Breast epithelium (tissue), 3 donors: ENCODE data around the gene ELAC1.

Experiments used
- POLR2AphosphoS5 ChIP-seq, 3 donors: sonication (generic); formaldehyde crosslinking; IDR thresholded peaks; one replicate each; pipeline ENCODE4 v1.6.1; 2017; ENCODE audit warnings: antibody characterized with exemption in 3 of 3
- TF ChIP-seq, protein P1 (sequence below), 3 donors: fragments of 450-650 bp; IDR thresholded peaks; one replicate each; pipeline ENCODE4 v1.5.1; 2016 to 2017; ENCODE audit warnings: antibody characterized with exemption in 3 of 3, mild to moderate bottlenecking in 3 of 3, moderate library complexity in 3 of 3

DNA sequence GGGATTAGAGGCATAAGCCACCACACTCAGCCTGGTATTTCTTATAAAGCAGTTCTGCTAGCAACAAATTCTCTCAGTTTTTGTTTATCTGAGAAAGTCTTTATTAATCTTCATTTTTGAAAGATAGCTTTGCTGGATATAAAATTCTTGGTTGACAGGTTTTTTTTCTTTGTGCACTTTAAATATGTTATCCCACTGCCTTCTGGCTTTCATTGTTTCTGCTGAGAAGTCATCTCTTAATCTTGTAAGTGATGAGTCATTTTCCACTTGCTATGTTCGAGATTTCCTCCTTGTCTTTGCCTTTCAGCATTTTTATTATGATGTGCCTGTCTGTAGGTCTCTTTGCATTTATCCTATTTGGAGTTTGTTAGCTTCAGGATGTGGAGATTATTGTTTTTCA, 5.9 kb upstream of the ELAC1 start:
- TF ChIP-seq POLR2AphosphoS5 (IDR thresholded peaks at IDR 0.05): no peak
- TF ChIP-seq, protein P1, sequence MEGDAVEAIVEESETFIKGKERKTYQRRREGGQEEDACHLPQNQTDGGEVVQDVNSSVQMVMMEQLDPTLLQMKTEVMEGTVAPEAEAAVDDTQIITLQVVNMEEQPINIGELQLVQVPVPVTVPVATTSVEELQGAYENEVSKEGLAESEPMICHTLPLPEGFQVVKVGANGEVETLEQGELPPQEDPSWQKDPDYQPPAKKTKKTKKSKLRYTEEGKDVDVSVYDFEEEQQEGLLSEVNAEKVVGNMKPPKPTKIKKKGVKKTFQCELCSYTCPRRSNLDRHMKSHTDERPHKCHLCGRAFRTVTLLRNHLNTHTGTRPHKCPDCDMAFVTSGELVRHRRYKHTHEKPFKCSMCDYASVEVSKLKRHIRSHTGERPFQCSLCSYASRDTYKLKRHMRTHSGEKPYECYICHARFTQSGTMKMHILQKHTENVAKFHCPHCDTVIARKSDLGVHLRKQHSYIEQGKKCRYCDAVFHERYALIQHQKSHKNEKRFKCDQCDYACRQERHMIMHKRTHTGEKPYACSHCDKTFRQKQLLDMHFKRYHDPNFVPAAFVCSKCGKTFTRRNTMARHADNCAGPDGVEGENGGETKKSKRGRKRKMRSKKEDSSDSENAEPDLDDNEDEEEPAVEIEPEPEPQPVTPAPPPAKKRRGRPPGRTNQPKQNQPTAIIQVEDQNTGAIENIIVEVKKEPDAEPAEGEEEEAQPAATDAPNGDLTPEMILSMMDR (IDR thresholded peaks at IDR 0.05): no peak
